ENCODE results near the gene CYFIP1.

CYFIP1 gene

GRCh38 chr15:22950256-22950990, 29.7 kb downstream of the CYFIP1 start:
- H3K36me3 ChIP-seq (ENCODE audit: control insufficient read depth, insufficient read depth, low read length), result no peaks in the 10 kb centered on the region
- no peaks in the 10 kb centered on the region for H3K4me1 ChIP-seq (ENCODE audit: control insufficient read depth, insufficient read depth, low read length, poor library complexity, severe bottlenecking)
- H3K27me3 ChIP-seq (replicated peaks; ENCODE audit: control insufficient read depth, insufficient read depth, low read length, poor library complexity, severe bottlenecking), result no peaks in the 10 kb centered on the region
- H3K9me3 ChIP-seq (ENCODE audit: control insufficient read depth, low read length), result no peaks in the 10 kb centered on the region
- no peak for DNase-seq
- no peak overlapping the region for H3K27ac ChIP-seq (ENCODE audit: insufficient read depth, low read length, poor library complexity, severe bottlenecking)
- H3K4me3 ChIP-seq (ENCODE audit: insufficient read depth, low read depth, low read length, poor library complexity, severe bottlenecking), result no peak overlapping the region

- Histone ChIP-seq H3K4me1 (ENCODE audit: control insufficient read depth, insufficient read depth, low read length, poor library complexity, severe bottlenecking) (no peaks in the 10 kb centered on the region), H3K27me3 (replicated peaks; ENCODE audit: control insufficient read depth, insufficient read depth, low read length, poor library complexity, severe bottlenecking) (no peaks in the 10 kb centered on the region), H3K4me3 (ENCODE audit: insufficient read depth, low read depth, low read length, poor library complexity, severe bottlenecking) (no peak overlapping the region), H3K9me3 (ENCODE audit: control insufficient read depth, low read length) (no peaks in the 10 kb centered on the region), H3K27ac (ENCODE audit: insufficient read depth, low read length, poor library complexity, severe bottlenecking) (no peak overlapping the region), H3K36me3 (ENCODE audit: control insufficient read depth, insufficient read depth, low read length) (peaks cover 6% of the 10 kb centered on the region)
- no peak for DNase-seq
These were observed 31.1 kb downstream of the CYFIP1 start for GRCh38 chr15:22949074-22949547.

- peaks cover 7% of the 10 kb centered on the region for H3K36me3 ChIP-seq (ENCODE audit: control insufficient read depth, insufficient read depth, low read length)
- H3K4me1 ChIP-seq (ENCODE audit: control insufficient read depth, insufficient read depth, low read length, poor library complexity, severe bottlenecking), result no peaks in the 10 kb centered on the region
- H3K27me3 ChIP-seq (replicated peaks; ENCODE audit: control insufficient read depth, insufficient read depth, low read length, poor library complexity, severe bottlenecking), result no peaks in the 10 kb centered on the region
- DNase-seq, result no peak
- H3K9me3 ChIP-seq (ENCODE audit: control insufficient read depth, low read length), result no peaks in the 10 kb centered on the region
- H3K4me3 ChIP-seq (ENCODE audit: insufficient read depth, low read depth, low read length, poor library complexity, severe bottlenecking), result no peak overlapping the region
- no peak overlapping the region for H3K27ac ChIP-seq (ENCODE audit: insufficient read depth, low read length, poor library complexity, severe bottlenecking)
These were observed 32.1 kb downstream of the CYFIP1 start for GRCh38 chr15:22948056-22948455.

- no peak for DNase-seq
- no peak overlapping the region for H3K27ac ChIP-seq (ENCODE audit: insufficient read depth, low read length, poor library complexity, severe bottlenecking)
- H3K27me3 ChIP-seq (replicated peaks; ENCODE audit: control insufficient read depth, insufficient read depth, low read length, poor library complexity, severe bottlenecking), result no peaks in the 10 kb centered on the region
- H3K36me3 ChIP-seq (ENCODE audit: control insufficient read depth, insufficient read depth, low read length), result peaks cover 12% of the 10 kb centered on the region
- no peak overlapping the region for H3K4me3 ChIP-seq (ENCODE audit: insufficient read depth, low read depth, low read length, poor library complexity, severe bottlenecking)
- H3K4me1 ChIP-seq (ENCODE audit: control insufficient read depth, insufficient read depth, low read length, poor library complexity, severe bottlenecking), result no peaks in the 10 kb centered on the region
- H3K9me3 ChIP-seq (ENCODE audit: control insufficient read depth, low read length), result no peaks in the 10 kb centered on the region
These were observed 32.8 kb downstream of the CYFIP1 start for GRCh38 chr15:22947101-22948000.

GRCh38 chr15:22945071-22945470, 35.1 kb downstream of the CYFIP1 start:
- peaks cover 12% of the 10 kb centered on the region for H3K36me3 ChIP-seq (ENCODE audit: control insufficient read depth, insufficient read depth, low read length)
- H3K27me3 ChIP-seq (replicated peaks; ENCODE audit: control insufficient read depth, insufficient read depth, low read length, poor library complexity, severe bottlenecking), result no peaks in the 10 kb centered on the region
- no peaks in the 10 kb centered on the region for H3K9me3 ChIP-seq (ENCODE audit: control insufficient read depth, low read length)
- H3K27ac ChIP-seq (ENCODE audit: insufficient read depth, low read length, poor library complexity, severe bottlenecking), result no peak overlapping the region
- no peak for DNase-seq
- no peak overlapping the region for H3K4me3 ChIP-seq (ENCODE audit: insufficient read depth, low read depth, low read length, poor library complexity, severe bottlenecking)
- no peaks in the 10 kb centered on the region for H3K4me1 ChIP-seq (ENCODE audit: control insufficient read depth, insufficient read depth, low read length, poor library complexity, severe bottlenecking)

GRCh38 chr15:22944651-22945050, 35.5 kb downstream of the CYFIP1 start:
- no peak for DNase-seq
- H3K27ac ChIP-seq (ENCODE audit: insufficient read depth, low read length, poor library complexity, severe bottlenecking), result no peak overlapping the region
- H3K4me3 ChIP-seq (ENCODE audit: insufficient read depth, low read depth, low read length, poor library complexity, severe bottlenecking), result no peak overlapping the region
- no peaks in the 10 kb centered on the region for H3K4me1 ChIP-seq (ENCODE audit: control insufficient read depth, insufficient read depth, low read length, poor library complexity, severe bottlenecking)
- no peaks in the 10 kb centered on the region for H3K27me3 ChIP-seq (replicated peaks; ENCODE audit: control insufficient read depth, insufficient read depth, low read length, poor library complexity, severe bottlenecking)
- H3K9me3 ChIP-seq (ENCODE audit: control insufficient read depth, low read length), result no peaks in the 10 kb centered on the region
- H3K36me3 ChIP-seq (ENCODE audit: control insufficient read depth, insufficient read depth, low read length), result peaks cover 12% of the 10 kb centered on the region

GRCh38 chr15:22942877-22943276, 37.3 kb downstream of the CYFIP1 start:
- no peak for DNase-seq
- H3K36me3 ChIP-seq (ENCODE audit: control insufficient read depth, insufficient read depth, low read length), result peaks cover 12% of the 10 kb centered on the region
- no peak overlapping the region for H3K4me3 ChIP-seq (ENCODE audit: insufficient read depth, low read depth, low read length, poor library complexity, severe bottlenecking)
- H3K27me3 ChIP-seq (replicated peaks; ENCODE audit: control insufficient read depth, insufficient read depth, low read length, poor library complexity, severe bottlenecking), result no peaks in the 10 kb centered on the region
- no peaks in the 10 kb centered on the region for H3K9me3 ChIP-seq (ENCODE audit: control insufficient read depth, low read length)
- no peak overlapping the region for H3K27ac ChIP-seq (ENCODE audit: insufficient read depth, low read length, poor library complexity, severe bottlenecking)
- no peaks in the 10 kb centered on the region for H3K4me1 ChIP-seq (ENCODE audit: control insufficient read depth, insufficient read depth, low read length, poor library complexity, severe bottlenecking)

GRCh38 chr15:22942306-22942855, 37.8 kb downstream of the CYFIP1 start:
- Histone ChIP-seq H3K27me3 (replicated peaks; ENCODE audit: control insufficient read depth, insufficient read depth, low read length, poor library complexity, severe bottlenecking) (no peaks in the 10 kb centered on the region), H3K9me3 (ENCODE audit: control insufficient read depth, low read length) (no peaks in the 10 kb centered on the region), H3K36me3 (ENCODE audit: control insufficient read depth, insufficient read depth, low read length) (peaks cover 12% of the 10 kb centered on the region), H3K4me3 (ENCODE audit: insufficient read depth, low read depth, low read length, poor library complexity, severe bottlenecking) (no peak overlapping the region), H3K27ac (ENCODE audit: insufficient read depth, low read length, poor library complexity, severe bottlenecking) (no peak overlapping the region), H3K4me1 (ENCODE audit: control insufficient read depth, insufficient read depth, low read length, poor library complexity, severe bottlenecking) (no peaks in the 10 kb centered on the region)
- no peak for DNase-seq

GRCh38 chr15:22941179-22941578, 39.0 kb downstream of the CYFIP1 start:
- Histone ChIP-seq H3K27me3 (replicated peaks; ENCODE audit: control insufficient read depth, insufficient read depth, low read length, poor library complexity, severe bottlenecking) (no peaks in the 10 kb centered on the region), H3K4me1 (ENCODE audit: control insufficient read depth, insufficient read depth, low read length, poor library complexity, severe bottlenecking) (no peaks in the 10 kb centered on the region), H3K27ac (ENCODE audit: insufficient read depth, low read length, poor library complexity, severe bottlenecking) (no peak overlapping the region), H3K36me3 (ENCODE audit: control insufficient read depth, insufficient read depth, low read length) (peaks cover 13% of the 10 kb centered on the region), H3K9me3 (ENCODE audit: control insufficient read depth, low read length) (no peaks in the 10 kb centered on the region), H3K4me3 (ENCODE audit: insufficient read depth, low read depth, low read length, poor library complexity, severe bottlenecking) (no peak overlapping the region)
- DNase-seq, result no peak

GRCh38 chr15:22939652-22940061, 40.5 kb downstream of the CYFIP1 start:
- no peaks in the 10 kb centered on the region for H3K27me3 ChIP-seq (replicated peaks; ENCODE audit: control insufficient read depth, insufficient read depth, low read length, poor library complexity, severe bottlenecking)
- no peak overlapping the region for H3K27ac ChIP-seq (ENCODE audit: insufficient read depth, low read length, poor library complexity, severe bottlenecking)
- peaks cover 16% of the 10 kb centered on the region for H3K36me3 ChIP-seq (ENCODE audit: control insufficient read depth, insufficient read depth, low read length)
- no peak overlapping the region for H3K4me3 ChIP-seq (ENCODE audit: insufficient read depth, low read depth, low read length, poor library complexity, severe bottlenecking)
- no peak for DNase-seq
- no peaks in the 10 kb centered on the region for H3K4me1 ChIP-seq (ENCODE audit: control insufficient read depth, insufficient read depth, low read length, poor library complexity, severe bottlenecking)
- H3K9me3 ChIP-seq (ENCODE audit: control insufficient read depth, low read length), result no peaks in the 10 kb centered on the region
